GM20431 (cell line): ENCODE data around the gene HSD17B1.
"Not testable (repeated sequence)": the region's sequence is repeated elsewhere in the genome, so short reads cannot be mapped to it uniquely, and the experiment has no call there.

ENCODE experiments used
- in situ Hi-C: fragments of 300-500 bp; cut with MseI, MboI; formaldehyde crosslinking; loops from one replicate; pipeline ENCODE4 v1.15.0; 2020; ENCODE audit warnings: low sequenced_read_pairs; ENCODE audit not compliant: unreplicated experiment

HSD17B1 gene

DNA sequence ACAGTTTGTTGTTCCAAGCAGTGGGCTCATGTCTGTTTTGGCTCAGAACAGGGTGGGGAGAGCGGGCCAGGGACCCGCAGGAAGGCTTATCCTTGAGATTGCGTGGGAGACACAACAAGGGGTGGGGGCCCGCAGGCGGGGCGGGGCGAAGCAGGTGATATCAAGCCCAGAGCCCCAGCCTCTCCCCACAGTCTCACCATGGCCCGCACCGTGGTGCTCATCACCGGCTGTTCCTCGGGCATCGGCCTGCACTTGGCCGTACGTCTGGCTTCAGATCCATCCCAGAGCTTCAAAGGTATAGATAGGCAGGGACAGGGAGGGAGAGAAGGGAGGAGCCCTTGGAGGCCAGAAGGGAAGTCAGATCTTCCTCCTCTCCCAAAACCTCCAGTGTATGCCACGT lies at the start of gene HSD17B1:
Gene HSD17B1 (plus strand): TSS at position 188 of the 400 bp plus-strand sequence. CDS start 11 bp downstream, at position 199.
- in situ Hi-C loops = not testable (repeated sequence)

DNA sequence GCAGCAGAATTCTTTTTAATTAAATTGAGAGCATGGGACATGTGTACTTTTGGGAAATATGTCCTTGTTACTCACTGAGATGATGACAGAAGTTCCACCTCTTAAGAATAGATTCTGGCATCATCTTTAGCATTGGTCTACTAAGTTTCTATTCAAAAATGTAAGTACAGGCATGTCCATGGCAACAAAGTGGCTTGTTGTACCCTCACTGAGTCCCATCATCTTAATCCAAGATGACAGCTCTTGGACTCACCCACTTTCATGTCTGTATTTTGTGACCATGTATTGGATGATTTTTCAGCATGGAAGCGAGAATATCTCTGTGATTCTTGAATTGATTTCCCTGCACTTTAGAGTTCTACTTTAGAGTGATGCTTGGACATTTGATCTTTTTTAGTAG lies 49.8 kb upstream of the HSD17B1 start:
- in situ Hi-C loops = no loop called here

DNA sequence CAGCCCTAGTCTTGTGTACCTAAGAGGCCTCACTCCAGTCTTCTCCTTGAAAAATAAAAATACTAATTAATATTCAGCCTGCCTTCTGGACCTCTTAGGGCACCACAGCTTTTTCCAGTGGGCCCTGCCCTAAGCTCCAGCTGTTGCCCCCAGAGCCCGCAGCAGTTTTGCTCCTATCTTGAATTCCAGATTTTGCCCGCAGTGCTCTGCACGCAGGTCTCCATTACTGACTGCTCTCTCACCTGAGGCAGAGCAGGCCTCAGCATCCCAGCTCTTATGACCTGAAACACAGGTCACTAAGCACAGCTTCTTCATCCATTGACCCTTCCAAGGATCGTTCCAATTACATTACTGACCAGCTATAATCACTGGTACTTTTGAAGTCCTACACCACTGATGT lies 45.1 kb upstream of the HSD17B1 start:
- in situ Hi-C loops = no loop called here

- in situ Hi-C loops = no loop called here
Measured at GRCh38 chr17:42508426-42509165, 44.1 kb upstream of the HSD17B1 start.

DNA sequence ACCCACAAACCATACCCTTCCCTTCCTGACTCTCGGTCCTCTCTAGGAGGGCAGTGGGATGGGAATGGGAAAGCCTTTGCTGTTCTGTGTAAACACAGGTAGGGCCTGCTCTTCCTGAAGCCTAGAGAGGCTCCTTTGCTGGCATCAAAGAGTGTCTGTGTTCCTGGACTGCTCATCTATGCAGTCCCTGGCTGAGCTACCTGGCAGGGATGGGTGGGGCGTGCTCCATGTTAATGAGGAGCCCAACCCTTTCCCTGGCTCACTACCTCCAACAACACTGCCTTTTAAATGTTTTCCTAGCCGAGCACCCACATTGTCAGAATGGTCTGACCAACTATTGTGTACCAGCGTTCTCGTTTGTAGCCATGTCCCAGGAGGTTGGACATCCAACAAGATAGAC lies 43.3 kb upstream of the HSD17B1 start:
- in situ Hi-C loops = no loop called here

GRCh38 chr17:42509841-42510240 lies 42.9 kb upstream of the HSD17B1 start:
- in situ Hi-C loops = no loop called here

DNA sequence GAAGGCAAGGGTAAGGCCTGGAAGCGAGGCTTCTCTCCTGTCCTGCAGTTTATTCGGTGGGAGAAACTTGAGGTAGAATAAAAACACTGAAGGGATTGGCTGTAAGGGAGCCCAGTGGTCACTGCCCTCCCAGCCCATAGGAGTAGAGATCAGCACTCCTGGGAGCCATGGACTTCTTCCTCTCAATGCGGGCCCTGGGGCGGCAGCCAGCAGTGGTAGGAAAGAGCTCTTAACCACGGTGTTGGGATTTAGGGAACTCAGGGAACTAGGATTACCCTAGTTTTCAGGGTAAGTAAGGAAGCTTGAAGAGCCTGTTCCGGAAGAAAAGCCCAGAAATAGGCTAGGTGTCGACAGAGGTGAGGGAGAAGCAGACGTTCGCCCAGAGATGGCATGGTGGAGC lies 40.5 kb upstream of the HSD17B1 start:
- in situ Hi-C loops = no loop called here

DNA sequence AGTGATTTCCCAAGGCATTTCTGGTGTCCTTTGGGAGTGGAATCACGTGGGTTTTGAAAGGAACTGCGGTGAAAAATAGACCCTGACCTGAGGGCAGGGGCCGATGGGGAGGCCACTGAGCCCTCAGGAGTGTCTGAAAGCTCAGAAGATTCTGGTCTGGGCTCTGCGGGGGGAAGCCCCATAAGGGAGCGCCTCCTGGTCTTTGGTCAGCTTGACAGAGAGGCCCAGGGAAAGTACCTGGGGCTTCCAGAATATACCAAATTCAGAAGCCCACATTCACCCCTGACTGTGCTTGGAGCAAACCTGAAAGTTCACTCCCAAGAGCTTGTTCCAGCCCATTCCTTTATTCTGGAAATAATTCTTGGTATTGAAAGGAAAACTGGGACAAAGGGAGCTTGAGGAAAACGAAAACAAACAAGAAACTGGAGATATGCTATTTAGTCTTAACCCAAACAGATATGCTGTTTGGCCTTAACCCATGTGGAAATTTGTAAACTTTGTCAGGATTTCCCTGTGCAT lies 39.9 kb upstream of the HSD17B1 start:
- in situ Hi-C loops = no loop called here

GRCh38 chr17:42513686-42514085 lies 39.0 kb upstream of the HSD17B1 start:
- in situ Hi-C loops = no loop called here

DNA sequence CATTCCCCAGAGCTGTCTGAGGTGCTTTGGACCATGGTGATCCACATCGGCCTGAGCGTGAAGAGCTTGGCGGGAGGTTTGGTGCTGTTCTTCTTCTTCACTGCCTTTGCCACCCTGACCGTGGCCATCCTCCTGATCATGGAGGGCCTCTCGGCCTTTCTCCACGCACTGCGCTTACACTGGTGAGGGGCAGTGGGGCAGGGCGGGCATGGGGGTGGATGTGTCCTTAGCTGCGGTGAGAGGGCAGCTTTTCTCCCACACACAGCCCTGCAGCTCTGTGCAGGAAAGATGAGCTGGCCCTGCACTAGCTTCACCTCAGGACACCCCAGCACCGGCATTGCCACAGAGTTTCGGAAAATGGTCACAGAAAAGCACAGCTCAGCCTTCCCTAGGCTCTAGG lies 38.4 kb upstream of the HSD17B1 start:
- in situ Hi-C loops = no loop called here

DNA sequence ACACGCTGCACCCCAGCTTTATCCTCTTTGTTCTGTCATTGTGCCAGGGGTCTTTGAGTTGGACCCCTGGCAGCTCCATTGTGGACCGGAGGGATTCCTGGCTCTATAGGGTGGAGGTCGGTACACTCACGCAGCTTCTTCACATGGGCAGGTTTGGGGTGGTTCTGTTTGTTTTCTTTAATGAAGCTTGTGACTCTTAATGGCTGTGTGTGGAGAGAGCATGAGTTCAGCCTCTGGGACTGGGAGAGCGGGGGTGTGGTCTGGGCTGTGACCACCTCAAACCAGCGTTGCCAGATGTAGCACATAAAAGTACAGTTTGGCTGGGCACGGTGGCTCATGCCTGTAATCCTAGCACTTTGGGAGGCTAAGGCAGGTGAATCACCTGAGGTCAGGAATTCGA lies 37.9 kb upstream of the HSD17B1 start:
- in situ Hi-C loops = no loop called here

DNA sequence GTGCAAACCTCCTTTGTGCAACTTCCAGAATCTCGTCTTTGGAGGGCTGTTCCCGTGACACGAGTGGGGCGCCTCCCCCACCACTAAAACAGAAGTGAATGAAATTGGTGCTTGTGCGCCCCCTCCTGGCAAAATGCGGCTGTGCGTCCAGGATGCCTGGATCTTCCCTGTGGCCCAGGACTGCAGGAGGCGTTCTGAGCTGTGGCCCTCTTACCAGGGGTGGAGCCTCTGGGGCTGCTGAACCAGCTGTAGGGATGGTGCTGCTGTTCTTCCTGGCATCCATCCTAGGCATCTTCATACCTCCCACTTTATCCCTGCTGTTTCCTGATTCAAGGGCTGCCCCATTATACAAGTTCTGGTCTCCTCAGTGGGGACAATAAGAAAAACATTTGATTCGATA lies 35.2 kb upstream of the HSD17B1 start:
- in situ Hi-C loops = no loop called here

- in situ Hi-C loops = no loop called here
Measured at GRCh38 chr17:42518046-42518754, 34.5 kb upstream of the HSD17B1 start.

GRCh38 chr17:42518755-42519545 lies 33.8 kb upstream of the HSD17B1 start:
- in situ Hi-C loops = no loop called here

DNA sequence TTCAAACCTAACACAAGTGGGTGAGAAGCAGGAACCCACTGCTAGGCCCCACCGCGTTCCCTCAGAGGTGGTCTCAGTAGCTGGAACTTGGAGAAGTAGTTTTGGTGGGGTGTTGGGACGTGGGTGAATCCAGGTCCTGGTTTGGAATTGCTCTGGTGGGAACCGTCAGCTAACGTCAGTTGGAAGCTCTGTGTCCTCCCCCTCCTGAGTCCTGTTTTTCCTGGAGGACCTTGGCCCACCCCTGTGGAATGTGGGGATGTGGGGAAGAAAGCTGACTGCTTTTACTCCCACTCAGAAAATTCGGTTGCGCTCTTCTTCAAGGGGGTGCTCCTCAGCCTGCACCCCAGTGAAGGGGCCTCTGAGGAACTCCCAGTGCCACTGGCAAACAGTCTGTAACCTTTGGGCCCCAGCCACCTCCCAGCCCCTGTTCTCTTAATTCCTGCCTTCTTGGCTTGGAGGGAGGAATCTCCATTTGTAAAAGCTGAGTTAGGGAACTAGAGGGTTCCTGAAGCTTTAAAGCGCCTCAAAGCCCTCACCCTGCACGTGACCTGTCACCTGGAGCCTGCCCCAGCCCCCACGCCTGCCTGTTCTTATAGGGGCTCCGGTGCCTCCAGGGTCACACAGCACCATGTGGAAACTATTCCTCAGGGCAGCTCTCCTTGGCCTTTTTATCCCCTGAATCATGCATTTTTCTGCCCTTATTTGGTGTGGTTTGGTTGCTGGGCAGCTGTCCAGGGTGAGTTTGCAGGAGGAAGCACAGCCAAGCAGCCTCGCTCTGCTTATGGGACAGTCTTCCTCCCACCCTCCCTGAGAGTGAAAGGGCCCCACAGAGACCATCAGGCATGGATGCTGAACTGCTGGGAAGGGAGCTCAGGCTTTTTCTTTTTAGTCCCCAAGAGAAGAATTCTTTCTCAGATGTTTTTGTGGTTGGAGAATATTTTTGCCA lies 32.9 kb upstream of the HSD17B1 start:
- in situ Hi-C loops = loop anchor here (10.0 kb wide), 2 partner anchors 95 to 195 kb away; partner anchors contain the start of gene CAVIN1

DNA sequence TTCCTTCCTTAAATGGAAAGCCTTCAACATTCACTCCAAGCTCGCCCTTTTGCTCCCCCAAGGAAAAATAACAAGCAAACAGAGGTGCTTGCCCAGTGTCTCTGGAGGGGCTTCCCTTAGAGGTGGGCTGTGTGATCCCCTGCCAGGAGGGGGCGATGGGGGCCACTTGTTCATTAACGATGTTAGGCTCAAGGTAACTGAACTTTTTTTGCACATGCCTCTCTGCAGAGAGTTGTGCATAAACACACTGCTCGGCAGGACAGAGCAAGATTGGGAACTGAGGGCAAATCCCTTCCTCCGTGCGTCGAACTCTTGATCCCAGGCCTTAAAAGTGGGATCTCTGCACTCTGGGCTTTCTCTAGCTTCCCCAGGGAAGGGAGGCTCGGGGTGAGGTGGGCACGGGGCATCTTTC lies 32.2 kb upstream of the HSD17B1 start:
- in situ Hi-C loops = loop anchor here (10.0 kb wide), 2 partner anchors 96 to 196 kb away; partner anchors contain the start of gene CAVIN1

GRCh38 chr17:42521036-42521435 lies 31.7 kb upstream of the HSD17B1 start:
- in situ Hi-C loops = loop anchor here (10.0 kb wide), 2 partner anchors 96 to 196 kb away; partner anchors contain the start of gene CAVIN1

- in situ Hi-C loops = loop anchor here (10.0 kb wide), 2 partner anchors 97 to 197 kb away; partner anchors contain the start of gene CAVIN1
Measured at GRCh38 chr17:42521666-42522262, 31.0 kb upstream of the HSD17B1 start.
